Femur (tissue), 1 donor: ENCODE results near the gene NIPA2.

Experiments used
- DNase-seq: peaks from one replicate; pipeline ENCODE4 v3.0.0-alpha.2; 2017

The NIPA2 gene

DNA sequence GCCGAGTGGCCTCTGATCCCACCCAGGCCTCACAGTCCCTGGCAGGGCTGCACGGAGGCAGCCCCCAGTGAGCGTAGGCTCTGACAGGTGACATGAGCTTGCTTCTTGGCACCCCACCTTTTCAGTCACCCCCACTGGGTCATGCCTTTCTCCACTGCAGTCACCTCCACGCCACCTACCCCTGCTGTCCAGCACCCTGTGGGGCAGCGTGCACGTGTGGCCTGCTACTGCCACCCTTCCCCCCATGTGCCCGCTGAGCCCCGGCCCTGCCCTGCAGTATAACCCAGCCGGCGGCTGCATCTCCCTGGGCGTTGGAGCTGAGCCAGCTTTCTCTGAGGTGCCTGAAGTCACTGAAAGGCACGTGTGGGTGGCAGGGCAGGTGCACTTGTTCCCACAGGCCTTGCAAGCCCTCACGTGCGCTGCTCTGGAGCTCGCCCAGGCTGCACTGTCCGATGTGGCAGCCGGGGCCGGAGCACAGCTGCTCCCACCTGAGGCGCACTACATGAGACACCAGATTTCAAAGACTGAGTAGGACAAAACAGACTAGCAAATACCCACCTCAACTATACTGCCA, 65.6 kb downstream of the NIPA2 start:
- DNase-seq: no peak

GRCh38 chr15:22904736-22905135, 66.3 kb downstream of the NIPA2 start:
- no peak for DNase-seq

- no peak for DNase-seq
Observed at GRCh38 chr15:22907161-22907950, 68.9 kb downstream of the NIPA2 start.

DNA sequence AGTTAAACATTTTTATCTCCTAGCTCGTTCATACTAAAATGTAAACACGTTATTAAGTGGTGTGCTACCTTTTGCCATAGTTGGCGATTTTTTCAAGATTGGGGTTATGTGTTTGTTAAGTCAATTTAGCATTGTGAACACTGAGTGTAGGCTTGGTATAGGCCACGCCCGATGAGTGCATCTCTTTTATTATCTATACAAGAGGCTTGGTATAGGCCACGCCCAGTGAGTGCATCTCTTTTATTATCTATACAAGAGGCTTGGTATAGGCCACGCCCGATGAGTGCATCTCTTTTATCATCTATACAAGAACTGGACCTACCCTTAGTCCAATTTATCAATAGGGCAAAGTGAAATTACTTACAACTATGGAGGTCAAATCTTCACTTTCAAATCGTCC, 70.4 kb downstream of the NIPA2 start:
- no peak for DNase-seq

DNA sequence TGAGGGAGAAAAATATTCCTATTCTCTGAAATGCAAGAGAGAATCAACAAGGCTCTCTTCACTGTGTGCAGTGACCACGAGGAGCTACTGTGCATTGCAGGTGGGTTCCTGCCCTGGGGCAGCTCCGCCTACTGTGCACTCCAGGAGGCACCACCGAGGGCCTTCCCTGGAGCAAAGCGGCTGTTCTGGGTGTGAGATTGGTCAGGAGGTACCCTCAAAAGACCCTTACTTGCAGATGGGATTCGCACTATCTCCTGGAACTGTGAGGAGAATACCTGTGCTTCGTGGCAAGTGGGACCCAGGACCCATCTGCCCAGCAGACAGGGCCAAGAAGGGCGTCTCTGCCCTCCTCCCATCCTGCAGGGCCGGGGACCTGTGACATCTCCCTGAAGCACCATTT, 72.8 kb downstream of the NIPA2 start:
- DNase-seq: no peak

DNA sequence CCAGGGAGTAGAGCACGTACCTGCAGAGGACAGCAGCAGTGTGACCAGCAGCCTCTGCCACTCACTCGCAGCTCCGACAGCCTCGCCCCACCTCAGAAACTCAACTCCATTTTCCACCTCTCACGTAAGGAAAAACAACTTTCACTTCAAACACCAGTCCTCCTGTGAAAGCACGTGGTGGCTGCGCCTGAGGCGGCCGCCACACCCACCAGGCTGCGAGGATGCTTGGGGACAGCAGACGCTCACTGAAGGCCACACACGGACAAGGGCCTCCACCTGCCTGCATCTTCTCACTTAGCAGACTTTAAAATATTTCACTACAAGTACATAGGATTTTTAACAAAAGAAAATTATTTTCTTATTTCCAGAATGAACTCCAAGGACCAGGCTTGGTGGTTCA, 73.8 kb downstream of the NIPA2 start:
- no peak for DNase-seq

DNA sequence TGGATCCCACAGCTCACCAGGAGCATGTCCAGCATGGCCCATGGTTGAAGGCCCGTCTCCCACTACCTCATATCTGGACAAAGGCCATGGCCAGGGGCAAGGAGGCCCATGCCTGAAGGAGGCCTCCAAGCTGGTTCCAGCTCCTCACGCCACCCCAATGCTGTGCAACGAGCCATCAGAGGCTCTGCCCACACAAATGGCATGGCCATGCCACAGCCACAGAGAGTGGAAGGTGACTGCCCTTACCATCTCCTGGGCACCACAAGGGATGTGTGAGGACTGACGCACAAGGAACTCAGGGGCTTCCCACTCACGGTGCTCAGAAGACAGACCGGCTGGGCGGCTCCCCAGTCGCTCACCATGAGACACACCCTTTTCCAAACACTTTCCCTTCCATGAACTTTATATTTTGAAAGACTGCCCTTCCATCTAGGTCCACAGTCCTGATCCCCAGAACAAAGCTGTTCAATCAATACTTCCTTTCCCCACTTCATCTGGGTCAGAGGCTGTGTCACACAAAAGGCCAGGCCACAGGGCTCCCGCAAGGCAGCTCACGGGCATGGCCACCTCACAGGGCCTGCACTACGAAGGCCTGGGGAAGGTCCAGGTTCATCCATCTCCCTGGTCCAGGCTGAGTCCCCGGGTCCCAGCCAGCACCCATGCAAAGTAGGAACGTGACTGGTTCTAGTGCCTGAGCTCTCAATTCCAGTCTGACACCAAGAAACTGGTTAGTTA, 75.3 kb downstream of the NIPA2 start:
- no peak for DNase-seq

- no peak for DNase-seq
Observed at GRCh38 chr15:22915866-22916515, 77.5 kb downstream of the NIPA2 start.

DNA sequence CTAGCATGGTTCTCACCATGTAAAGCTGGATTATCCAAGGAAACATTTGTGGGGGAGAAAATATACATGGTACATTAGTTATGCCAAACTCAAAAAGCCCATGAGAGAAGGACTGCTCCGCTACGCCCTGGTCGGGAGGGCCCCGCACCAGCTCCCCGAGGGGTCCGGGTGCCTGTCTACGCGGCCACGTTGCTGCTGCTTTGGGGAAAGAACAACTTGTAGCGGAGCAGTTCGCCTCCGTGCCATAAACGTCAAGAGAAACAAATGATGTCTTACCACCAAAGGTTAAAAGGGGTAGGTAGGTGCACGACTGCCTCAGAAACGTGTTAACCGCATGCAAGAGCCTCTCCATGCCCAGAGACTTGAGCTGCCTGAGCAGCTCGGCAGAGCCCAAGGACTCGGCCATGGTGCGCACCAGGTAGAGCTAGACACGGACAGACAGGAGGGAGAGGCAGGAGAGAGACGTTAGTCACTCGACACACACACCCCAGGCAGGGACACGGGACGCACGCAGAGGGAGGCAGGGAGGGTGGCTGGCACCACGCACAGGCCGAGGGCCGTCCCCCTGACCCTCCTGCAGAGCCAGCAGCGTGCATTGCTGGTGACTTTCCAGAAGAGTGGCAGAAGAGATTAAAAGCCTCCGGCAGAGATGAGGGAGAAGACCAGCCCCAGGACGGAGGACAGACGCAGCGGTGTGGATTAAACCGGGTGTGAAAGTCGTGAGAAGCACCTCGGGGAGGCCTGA, 78.3 kb downstream of the NIPA2 start:
- DNase-seq: no peak

- no peak for DNase-seq
Observed at GRCh38 chr15:22917556-22917955, 79.1 kb downstream of the NIPA2 start.
